ENCODE data around the gene TRIAP1. TPM values are rescaled to one million over a fixed set of nuclear protein-coding genes. Genes with fewer than 3 reads are reported as not detected.
A peak's percentile ranks its signal among the peaks of the same experiment; 100 is the strongest.

Gene TRIAP1
- total and polyA plus RNA-seq, 8 donors, result 21.9 to 42.4 (median 36.2) TPM

GRCh38 chr12:120468821-120469449 lies 22.8 kb upstream of the TRIAP1 start:
- DNase-seq (peak; percentile 38 to 85 (median 52)), ATAC-seq (peak; percentile 36)
- Histone ChIP-seq H3K4me1 (peaks cover 10 to 37% of the 10 kb centered on the region in 2 donors), H3K36me3 (peaks cover 0 to 29% of the 10 kb centered on the region in 2 donors), H3K27me3 (no peaks in the 10 kb centered on the region), H3K4me3 (peak overlapping the region; percentile 82 to 95), H3K9me3 (no peaks in the 10 kb centered on the region), H3K27ac (peak overlapping the region; percentile 94 to 95)
- intact Hi-C loops (cut with DNase I), result no loop called here
- TF ChIP-seq, protein P1, sequence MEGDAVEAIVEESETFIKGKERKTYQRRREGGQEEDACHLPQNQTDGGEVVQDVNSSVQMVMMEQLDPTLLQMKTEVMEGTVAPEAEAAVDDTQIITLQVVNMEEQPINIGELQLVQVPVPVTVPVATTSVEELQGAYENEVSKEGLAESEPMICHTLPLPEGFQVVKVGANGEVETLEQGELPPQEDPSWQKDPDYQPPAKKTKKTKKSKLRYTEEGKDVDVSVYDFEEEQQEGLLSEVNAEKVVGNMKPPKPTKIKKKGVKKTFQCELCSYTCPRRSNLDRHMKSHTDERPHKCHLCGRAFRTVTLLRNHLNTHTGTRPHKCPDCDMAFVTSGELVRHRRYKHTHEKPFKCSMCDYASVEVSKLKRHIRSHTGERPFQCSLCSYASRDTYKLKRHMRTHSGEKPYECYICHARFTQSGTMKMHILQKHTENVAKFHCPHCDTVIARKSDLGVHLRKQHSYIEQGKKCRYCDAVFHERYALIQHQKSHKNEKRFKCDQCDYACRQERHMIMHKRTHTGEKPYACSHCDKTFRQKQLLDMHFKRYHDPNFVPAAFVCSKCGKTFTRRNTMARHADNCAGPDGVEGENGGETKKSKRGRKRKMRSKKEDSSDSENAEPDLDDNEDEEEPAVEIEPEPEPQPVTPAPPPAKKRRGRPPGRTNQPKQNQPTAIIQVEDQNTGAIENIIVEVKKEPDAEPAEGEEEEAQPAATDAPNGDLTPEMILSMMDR (IDR thresholded peaks at IDR 0.05), result no peak

DNA sequence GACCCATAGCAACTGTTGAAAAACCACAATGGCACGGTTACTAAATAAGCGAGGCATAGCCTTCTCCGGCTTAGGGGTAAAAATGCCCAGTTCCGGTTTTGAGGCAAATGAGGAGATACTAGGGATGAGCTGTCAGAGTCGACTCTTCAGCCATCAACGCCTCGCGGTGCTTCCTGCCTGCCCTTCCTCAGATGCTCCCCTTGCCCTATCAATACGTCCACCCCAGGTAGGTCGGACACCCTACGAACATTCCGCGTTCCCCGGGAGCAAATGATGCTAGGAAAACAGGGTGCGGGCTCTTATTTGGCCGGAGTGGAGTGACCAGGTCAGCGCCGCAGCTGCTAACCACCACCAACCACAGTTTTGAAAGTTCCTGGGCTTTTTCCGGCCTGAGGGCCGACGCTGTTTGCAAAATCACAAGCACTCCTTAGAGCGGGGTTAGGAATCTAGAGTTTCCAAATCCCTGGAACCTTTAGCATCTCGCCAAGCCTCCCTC lies 22.2 kb upstream of the TRIAP1 start:
- no peaks in the 10 kb centered on the region for H3K27me3 ChIP-seq
- peak overlapping the region; percentile 94 to 95 for H3K27ac ChIP-seq
- ATAC-seq (peak; percentile 36), DNase-seq (peak in 3 of 4 donors; percentile 13 to 42 (median 39))
- intact Hi-C loops (cut with DNase I), result no loop called here
- H3K36me3 ChIP-seq, result peaks cover 0 to 35% of the 10 kb centered on the region in 2 donors
- H3K4me3 ChIP-seq, result peak overlapping the region; percentile 82 to 95
- TF ChIP-seq, protein P1 (IDR thresholded peaks at IDR 0.05), result no peak
- peaks cover 10 to 37% of the 10 kb centered on the region in 2 donors for H3K4me1 ChIP-seq
- H3K9me3 ChIP-seq, result no peaks in the 10 kb centered on the region

DNA sequence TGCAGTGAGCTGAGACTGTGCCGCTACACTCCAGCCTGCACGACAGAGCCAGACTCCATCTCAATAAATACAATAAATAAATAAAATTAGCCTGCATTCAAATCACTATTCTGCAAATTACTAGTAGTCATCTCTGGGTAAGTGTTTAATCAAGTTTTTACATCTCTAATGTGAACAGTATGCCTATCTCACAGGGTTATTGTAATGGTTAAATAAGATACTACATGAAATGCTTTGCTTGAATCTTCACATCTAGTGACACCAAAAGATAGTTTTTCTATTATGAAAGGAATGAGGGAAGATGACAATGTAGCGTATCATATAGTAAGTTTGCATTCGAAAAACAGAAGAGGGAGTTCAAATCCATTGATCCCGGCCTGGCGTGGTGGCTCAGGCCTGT lies 21.3 kb upstream of the TRIAP1 start:
- ATAC-seq, result no peak
- no peak overlapping the region for H3K27ac ChIP-seq
- DNase-seq, result no peak
- TF ChIP-seq, protein P1 (IDR thresholded peaks at IDR 0.05), result no peak
- peaks cover 10 to 37% of the 10 kb centered on the region in 2 donors for H3K4me1 ChIP-seq
- intact Hi-C loops (cut with DNase I), result no loop called here
- no peaks in the 10 kb centered on the region for H3K9me3 ChIP-seq
- peaks cover 0 to 44% of the 10 kb centered on the region in 2 donors for H3K36me3 ChIP-seq
- H3K4me3 ChIP-seq, result no peak overlapping the region
- H3K27me3 ChIP-seq, result no peaks in the 10 kb centered on the region

DNA sequence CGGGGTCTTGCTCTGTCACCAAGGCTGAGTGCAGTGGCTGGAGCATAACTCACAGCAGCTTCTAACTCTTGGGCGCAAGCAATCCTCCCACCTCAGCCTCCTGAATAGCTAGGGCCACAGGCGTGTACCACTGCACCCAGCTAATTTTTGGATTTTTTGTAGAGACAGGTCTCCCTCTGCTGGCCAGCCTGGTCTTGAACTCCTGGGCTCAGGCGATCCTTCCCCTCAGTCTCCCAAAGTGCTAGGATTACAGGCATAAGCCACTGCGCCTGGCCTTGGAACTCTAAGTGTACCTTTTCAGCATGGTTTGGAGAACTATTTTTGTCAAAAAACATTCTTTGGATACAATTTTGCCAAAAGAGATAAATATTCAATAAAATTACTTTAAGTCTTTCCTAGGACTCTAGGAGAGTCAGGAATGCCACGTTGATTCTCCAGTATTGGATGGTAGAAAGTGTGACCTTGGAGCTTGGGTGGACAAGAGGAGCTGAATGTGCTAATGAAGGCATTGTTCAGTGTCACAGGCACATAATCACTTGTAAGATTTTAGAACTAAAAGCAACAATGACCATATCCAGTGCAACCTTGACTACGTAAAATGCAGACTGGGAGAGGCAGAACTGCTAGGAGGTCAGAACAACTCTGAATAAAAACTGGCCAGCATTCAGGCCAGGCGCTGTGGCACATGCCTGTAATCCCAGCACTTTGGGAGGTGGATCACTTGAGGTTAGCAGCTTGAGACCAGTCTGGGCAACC lies 20.6 kb upstream of the TRIAP1 start:
- TF ChIP-seq, protein P1 (IDR thresholded peaks at IDR 0.05), result no peak
- H3K4me1 ChIP-seq, result peaks cover 10 to 37% of the 10 kb centered on the region in 2 donors
- DNase-seq (peak in 1 of 4 donors; percentile 37), ATAC-seq (no peak)
- intact Hi-C loops (cut with DNase I), result no loop called here
- no peak overlapping the region for H3K4me3 ChIP-seq
- no peaks in the 10 kb centered on the region for H3K9me3 ChIP-seq
- peaks cover 0 to 51% of the 10 kb centered on the region in 2 donors for H3K36me3 ChIP-seq
- no peaks in the 10 kb centered on the region for H3K27me3 ChIP-seq
- no peak overlapping the region for H3K27ac ChIP-seq

- Histone ChIP-seq H3K4me3 (no peak overlapping the region), H3K4me1 (peaks cover 10 to 37% of the 10 kb centered on the region in 2 donors), H3K27ac (no peak overlapping the region), H3K36me3 (peaks cover 0 to 61% of the 10 kb centered on the region in 2 donors), H3K9me3 (no peaks in the 10 kb centered on the region), H3K27me3 (no peaks in the 10 kb centered on the region)
- TF ChIP-seq, protein P1 (IDR thresholded peaks at IDR 0.05), result no peak
- ATAC-seq, result no peak
- intact Hi-C loops (cut with DNase I), result no loop called here
- DNase-seq, result no peak
These were observed 19.6 kb upstream of the TRIAP1 start for GRCh38 chr12:120465756-120466155.
